BE2C (cell line): ENCODE results near the gene TXNRD2.
A peak's percentile ranks its signal among the peaks of the same experiment; 100 is the strongest.

Source experiments
- DNase-seq: peaks from one replicate; pipeline ENCODE4 v3.0.0-alpha.2; 2020
- H3K27me3 ChIP-seq: fragments of 250-450 bp; sonication (Bioruptor Pico); 2 replicates; pipeline ENCODE4 v1.5.1; 2020; ENCODE audit warnings: mild to moderate bottlenecking
- H3K36me3 ChIP-seq: fragments of 250-450 bp; sonication (Bioruptor Pico); 2 replicates; pipeline ENCODE4 v1.5.1; 2020; ENCODE audit warnings: mild to moderate bottlenecking
- H3K4me1 ChIP-seq: fragments of 250-450 bp; sonication (Bioruptor Pico); 2 replicates; pipeline ENCODE4 v1.5.1; 2020
- H3K4me3 ChIP-seq: 2 replicates; pipeline ENCODE4 v1.5.1; 2011; ENCODE audit warnings: low read depth, low read length
- H3K9me3 ChIP-seq: fragments of 250-450 bp; sonication (Bioruptor Pico); 2 replicates; pipeline ENCODE4 v1.5.1; 2020
- CTCF ChIP-seq: IDR thresholded peaks from 2 replicates; pipeline ENCODE4 v1.5.1; 2012; ENCODE audit warnings: mild to moderate bottlenecking, low read depth, low read length

The TXNRD2 gene

GRCh38 chr22:19890502-19891316, 50.9 kb downstream of the TXNRD2 start:
- no peaks in the 10 kb centered on the region for H3K9me3 ChIP-seq
- H3K4me3 ChIP-seq = no peak overlapping the region
- H3K4me1 ChIP-seq = peaks cover 25% of the 10 kb centered on the region
- H3K27me3 ChIP-seq = no peaks in the 10 kb centered on the region
- no peak for DNase-seq
- no peaks in the 10 kb centered on the region; the same call in 1 of the 2 replicates for H3K36me3 ChIP-seq
- TF ChIP-seq CTCF = no peak

GRCh38 chr22:19889951-19890350, 51.7 kb downstream of the TXNRD2 start:
- Histone ChIP-seq H3K4me3 (no peak overlapping the region), H3K9me3 (no peaks in the 10 kb centered on the region), H3K36me3 (no peaks in the 10 kb centered on the region; the same call in 1 of the 2 replicates), H3K27me3 (no peaks in the 10 kb centered on the region), H3K4me1 (peaks cover 25% of the 10 kb centered on the region)
- TF ChIP-seq CTCF = no peak
- no peak for DNase-seq

GRCh38 chr22:19888131-19888746, 53.4 kb downstream of the TXNRD2 start:
- Histone ChIP-seq H3K4me1 (peaks cover 25% of the 10 kb centered on the region), H3K4me3 (no peak overlapping the region), H3K27me3 (no peaks in the 10 kb centered on the region), H3K36me3 (no peaks in the 10 kb centered on the region; the same call in 1 of the 2 replicates), H3K9me3 (no peaks in the 10 kb centered on the region)
- no peak for TF ChIP-seq CTCF
- DNase-seq = no peak

- DNase-seq = peak; percentile 4
- Histone ChIP-seq H3K4me1 (peaks cover 18% of the 10 kb centered on the region), H3K9me3 (no peaks in the 10 kb centered on the region), H3K4me3 (no peak overlapping the region), H3K27me3 (no peaks in the 10 kb centered on the region), H3K36me3 (no peaks in the 10 kb centered on the region; the same call in 1 of the 2 replicates)
- no peak for TF ChIP-seq CTCF
Observed at GRCh38 chr22:19887256-19887985, 54.2 kb downstream of the TXNRD2 start.

- Histone ChIP-seq H3K4me3 (no peak overlapping the region), H3K4me1 (peaks cover 15% of the 10 kb centered on the region)
- peak; percentile 3 for DNase-seq
Observed at GRCh38 chr22:19886605-19887255, 54.9 kb downstream of the TXNRD2 start.

More at GRCh38 chr22:19886605-19887255, 54.9 kb downstream of the TXNRD2 start:
- no peak for TF ChIP-seq CTCF
- Histone ChIP-seq H3K9me3 (no peaks in the 10 kb centered on the region), H3K27me3 (no peaks in the 10 kb centered on the region), H3K36me3 (no peaks in the 10 kb centered on the region; the same call in 1 of the 2 replicates)
